Activated T-helper 2 cell treated with anti-CD3 and anti-CD28 coated beads, Interferon-gamma antibody, Interleukin-2, Interleukin-4, amounts not matched to agents 10 μg/mL and 5 μg/mL and 100 μg/mL, durations not matched to agents 14 hours and 24 hours and 36 hours (primary cell): Measurements from ENCODE around the gene HTR2A. TPM values are rescaled to one million over a fixed set of nuclear protein-coding genes. Genes with fewer than 3 reads are reported as not detected.
A peak's percentile ranks its signal among the peaks of the same experiment; 100 is the strongest.

ENCODE experiments used
- DNase-seq: peaks from one replicate; pipeline ENCODE4 v3.0.0; 2021; ENCODE audit warnings: low spot score
- H3K27ac Mint-ChIP-seq: one replicate; pipeline ENCODE4 v1.8.0; 2021; ENCODE audit warnings: mixed read lengths
- H3K27me3 Mint-ChIP-seq: one replicate; pipeline ENCODE4 v1.8.0; 2021; ENCODE audit warnings: low read depth, mixed read lengths
- H3K36me3 Mint-ChIP-seq: one replicate; pipeline ENCODE4 v1.8.0; 2021; ENCODE audit warnings: low read depth, mixed read lengths
- H3K4me1 Mint-ChIP-seq: one replicate; pipeline ENCODE4 v1.8.0; 2021; ENCODE audit warnings: low read depth, mixed read lengths
- H3K4me3 Mint-ChIP-seq: one replicate; pipeline ENCODE4 v1.8.0; 2021; ENCODE audit warnings: low read depth, mild to moderate bottlenecking, moderate library complexity, mixed read lengths
- H3K9me3 Mint-ChIP-seq: one replicate; pipeline ENCODE4 v1.8.0; 2021; ENCODE audit warnings: mixed read lengths
- intact Hi-C: fragments of 100-400 bp; cut with micrococcal nuclease; formaldehyde crosslinking; loops from one replicate; pipeline ENCODE4 v1.15.1; 2023
- total RNA-seq: library from RNA; stranded (reverse); gene quantifications from 2 replicates; pipeline ENCODE4 v1.2.3, GENCODE V29; 2022

Gene HTR2A
- total RNA-seq, 1 donor from 2014 or later = not detected

DNA sequence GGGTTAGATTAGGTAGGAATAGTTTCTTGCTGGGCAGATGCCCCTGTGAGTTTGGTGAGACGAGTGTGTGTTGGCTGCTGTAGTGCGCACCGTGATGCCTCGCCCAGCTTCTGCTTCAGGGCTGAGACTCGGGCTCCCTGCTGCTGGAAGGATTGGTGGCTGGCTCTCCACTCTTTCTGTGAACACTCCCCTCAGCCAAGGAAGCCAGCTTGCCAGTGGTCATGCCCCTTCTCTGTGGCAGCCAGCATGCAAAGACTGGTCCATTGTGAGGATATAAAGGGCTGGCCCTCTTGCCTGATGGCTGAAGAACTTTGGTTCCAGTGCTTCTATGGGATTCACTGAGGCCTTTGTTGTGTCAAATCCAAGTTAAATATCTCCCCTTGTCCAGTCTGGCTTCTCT lies 2.9 kb upstream of the HTR2A start:
- Mint-ChIP-seq H3K27ac (no peak overlapping the region), H3K27me3 (peaks cover 54% of the 10 kb centered on the region), H3K9me3 (no peaks in the 10 kb centered on the region), H3K36me3 (no peaks in the 10 kb centered on the region), H3K4me1 (peaks cover 6% of the 10 kb centered on the region), H3K4me3 (no peak overlapping the region)
- intact Hi-C loops = no loop called here
- DNase-seq = no peak

DNA sequence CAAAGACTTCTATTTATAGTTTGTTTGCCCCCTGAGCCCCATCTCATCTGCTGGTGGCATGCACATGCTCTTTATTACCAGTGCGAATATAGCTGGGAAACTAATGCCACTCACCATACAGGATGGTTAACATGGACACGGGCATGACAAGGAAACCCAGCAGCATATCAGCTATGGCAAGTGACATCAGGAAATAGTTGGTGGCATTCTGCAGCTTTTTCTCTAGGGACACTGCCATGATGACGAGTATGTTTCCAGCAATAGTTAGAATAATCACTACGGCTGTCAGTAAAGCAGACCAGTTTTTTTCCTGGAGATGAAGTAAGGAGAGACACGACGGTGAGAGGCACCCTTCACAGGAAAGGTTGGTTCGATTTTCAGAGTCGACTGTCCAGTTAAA lies 1.5 kb downstream of the HTR2A start:
- no peak overlapping the region for H3K4me3 Mint-ChIP-seq
- H3K36me3 Mint-ChIP-seq = no peaks in the 10 kb centered on the region
- intact Hi-C loops = no loop called here
- no peak overlapping the region for H3K27ac Mint-ChIP-seq
- no peak for DNase-seq
- H3K27me3 Mint-ChIP-seq = peaks cover 72% of the 10 kb centered on the region
- H3K9me3 Mint-ChIP-seq = no peaks in the 10 kb centered on the region
- H3K4me1 Mint-ChIP-seq = peaks cover 14% of the 10 kb centered on the region

DNA sequence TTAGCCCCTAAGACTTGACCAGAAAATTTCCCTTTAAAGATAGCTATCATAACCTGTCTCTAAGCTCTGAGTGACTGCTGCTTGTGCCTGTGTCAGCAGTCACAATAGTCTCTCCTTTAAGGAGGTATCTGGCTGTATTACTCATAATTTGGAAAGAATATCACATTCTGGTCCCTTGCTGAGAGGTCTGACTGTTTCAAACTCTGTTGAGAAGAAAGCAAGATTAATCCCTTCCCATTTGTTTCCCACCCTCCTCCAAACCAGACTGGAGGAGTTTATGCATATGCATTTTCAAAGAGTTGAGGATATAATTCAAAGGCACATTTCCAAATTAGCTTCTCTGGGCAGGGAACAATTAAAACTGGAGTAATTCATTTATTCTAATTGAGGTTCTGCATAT lies 2.3 kb downstream of the HTR2A start:
- Mint-ChIP-seq H3K27me3 (peaks cover 73% of the 10 kb centered on the region), H3K4me1 (peaks cover 14% of the 10 kb centered on the region), H3K4me3 (peak overlapping the region; percentile 27), H3K36me3 (no peaks in the 10 kb centered on the region), H3K27ac (no peak overlapping the region), H3K9me3 (no peaks in the 10 kb centered on the region)
- no peak for DNase-seq
- intact Hi-C loops = loop anchor here (5.0 kb wide), 1 partner anchor 62 kb away; no protein-coding TSS in a partner anchor

DNA sequence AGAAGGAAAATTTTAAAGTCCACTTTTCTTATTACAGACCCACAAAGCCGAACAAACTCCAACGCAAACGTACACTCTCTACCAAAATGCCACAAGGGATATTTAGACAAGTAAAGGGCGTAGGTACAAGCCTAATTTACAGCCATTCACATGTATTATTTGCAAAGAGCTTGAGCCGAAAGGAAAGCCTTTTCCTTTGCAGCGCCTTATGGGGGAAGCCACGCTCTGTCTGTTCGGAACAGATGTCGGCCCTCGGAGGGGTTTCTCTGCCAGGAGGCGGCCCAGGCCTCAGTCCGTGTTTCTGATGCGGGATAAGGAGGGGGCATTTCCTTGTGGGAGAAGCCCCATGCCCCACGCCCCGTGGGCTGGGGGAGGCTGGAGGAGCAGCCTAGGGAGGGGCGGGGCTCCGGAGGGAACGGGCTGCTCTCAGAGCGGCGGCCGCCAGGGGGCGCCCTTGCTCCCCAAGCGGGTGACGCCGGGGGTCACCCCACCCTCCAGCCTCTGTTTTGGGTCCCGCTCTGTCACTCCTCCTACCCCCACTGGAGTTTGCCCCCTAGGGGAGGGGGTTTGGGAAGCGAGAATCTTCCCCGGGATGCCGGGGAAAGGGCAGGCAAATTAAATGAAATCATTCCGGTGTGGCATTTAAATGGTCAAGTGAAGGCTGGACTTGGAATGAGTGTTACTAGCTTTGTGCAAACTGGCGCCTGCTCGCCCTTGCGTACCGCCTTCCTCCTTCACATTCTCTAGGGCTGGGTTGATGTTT lies 2.9 kb downstream of the HTR2A start:
- Mint-ChIP-seq H3K4me1 (peaks cover 14% of the 10 kb centered on the region), H3K36me3 (no peaks in the 10 kb centered on the region), H3K9me3 (no peaks in the 10 kb centered on the region), H3K27me3 (peaks cover 78% of the 10 kb centered on the region), H3K27ac (no peak overlapping the region), H3K4me3 (peak overlapping the region; percentile 72)
- DNase-seq = peak; percentile 55
- intact Hi-C loops = loop anchor here (5.0 kb wide), 1 partner anchor 62 kb away; no protein-coding TSS in a partner anchor

DNA sequence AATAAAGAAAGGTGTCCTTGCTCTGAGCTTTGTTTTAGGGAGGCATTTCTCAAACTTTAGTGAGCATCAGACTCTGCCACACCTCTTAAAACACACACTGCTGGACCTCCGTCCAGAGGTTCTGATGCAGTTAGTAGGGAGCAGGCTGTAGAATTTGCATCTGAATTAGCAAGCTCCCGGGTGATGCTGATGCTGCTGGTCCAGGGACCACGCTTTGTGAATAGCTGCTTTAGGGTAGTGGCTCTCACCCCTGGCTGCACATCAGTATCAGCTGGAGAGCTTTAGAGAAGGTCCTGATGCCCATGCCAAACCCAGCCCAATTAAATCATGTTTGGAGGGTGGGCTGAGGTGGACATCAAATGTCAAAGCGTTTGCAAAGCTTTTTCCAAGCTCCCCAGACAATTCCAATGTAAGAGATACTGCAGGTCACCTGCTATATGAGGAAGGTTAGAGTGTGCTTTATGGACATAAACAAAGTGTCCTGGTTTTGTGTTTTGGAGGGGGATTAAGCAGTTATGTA lies 3.6 kb downstream of the HTR2A start:
- Mint-ChIP-seq H3K27me3 (peaks cover 77% of the 10 kb centered on the region), H3K4me3 (peak overlapping the region; percentile 72), H3K9me3 (no peaks in the 10 kb centered on the region), H3K4me1 (peaks cover 14% of the 10 kb centered on the region), H3K36me3 (no peaks in the 10 kb centered on the region), H3K27ac (no peak overlapping the region)
- no peak for DNase-seq
- intact Hi-C loops = loop anchor here (5.0 kb wide), 1 partner anchor 61 kb away; no protein-coding TSS in a partner anchor

DNA sequence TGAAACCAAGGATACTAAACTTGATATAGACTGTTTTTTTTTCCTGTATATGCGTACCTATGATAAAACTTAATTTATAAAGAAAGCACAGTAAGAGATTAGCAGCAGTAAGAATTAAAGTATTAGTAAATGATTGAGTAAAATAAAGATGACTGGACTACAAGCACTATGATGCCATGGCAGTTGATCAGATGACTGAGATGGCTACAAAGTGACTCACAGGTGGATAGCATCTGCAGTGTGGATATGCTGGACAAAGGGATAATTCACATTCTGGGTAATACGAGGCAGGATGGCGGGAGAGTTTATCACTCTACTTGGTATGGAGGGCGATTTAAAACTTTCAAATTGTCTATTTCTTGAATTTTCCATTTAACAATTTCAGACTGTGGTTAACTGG lies 11.8 kb downstream of the HTR2A start:
- Mint-ChIP-seq H3K36me3 (no peaks in the 10 kb centered on the region), H3K9me3 (no peaks in the 10 kb centered on the region), H3K27ac (no peak overlapping the region), H3K4me1 (no peaks in the 10 kb centered on the region), H3K4me3 (no peak overlapping the region), H3K27me3 (peaks cover 25% of the 10 kb centered on the region)
- DNase-seq = no peak
- intact Hi-C loops = no loop called here

DNA sequence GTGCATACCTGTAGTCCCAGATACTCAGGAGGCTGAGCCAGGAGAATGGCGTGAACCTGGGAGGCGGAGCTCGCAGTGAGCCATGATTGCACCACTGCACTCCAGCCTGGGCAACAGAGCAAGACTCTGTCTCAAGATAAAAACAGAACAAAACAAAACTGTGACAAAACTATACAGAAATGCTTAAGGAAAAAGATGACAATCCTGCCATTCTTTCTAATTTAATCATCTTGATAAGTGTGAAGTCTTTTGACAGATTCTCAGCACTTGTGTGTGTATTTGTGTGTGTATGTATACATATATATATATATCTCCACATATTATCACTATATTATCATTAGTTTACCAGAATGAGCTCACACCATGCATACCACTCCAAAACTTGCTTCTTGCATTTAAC lies 12.3 kb downstream of the HTR2A start:
- H3K4me3 Mint-ChIP-seq = no peak overlapping the region
- H3K36me3 Mint-ChIP-seq = no peaks in the 10 kb centered on the region
- intact Hi-C loops = no loop called here
- no peaks in the 10 kb centered on the region for H3K9me3 Mint-ChIP-seq
- no peak for DNase-seq
- H3K4me1 Mint-ChIP-seq = no peaks in the 10 kb centered on the region
- H3K27me3 Mint-ChIP-seq = peaks cover 21% of the 10 kb centered on the region
- H3K27ac Mint-ChIP-seq = no peak overlapping the region

DNA sequence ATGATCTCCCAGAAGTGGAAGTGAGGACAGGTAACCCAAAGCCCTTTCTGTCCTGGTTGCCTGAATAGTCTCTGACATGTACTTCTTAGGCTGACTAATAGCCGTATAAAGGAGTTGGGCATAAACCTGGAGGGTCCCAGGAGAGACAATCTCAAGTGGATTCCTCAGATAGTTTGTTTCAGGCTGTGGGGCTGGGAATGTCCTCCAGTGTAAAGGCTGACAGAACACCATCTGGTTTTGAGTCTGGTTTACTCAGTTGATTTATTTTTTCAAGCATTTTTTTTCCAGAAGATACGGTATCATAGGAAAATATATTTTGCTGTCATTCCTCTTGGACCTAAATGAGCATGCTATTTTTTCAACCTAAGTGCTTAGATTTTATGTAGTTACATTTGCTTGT lies 15.2 kb downstream of the HTR2A start:
- H3K27me3 Mint-ChIP-seq = peaks cover 21% of the 10 kb centered on the region
- no peak overlapping the region for H3K4me3 Mint-ChIP-seq
- H3K9me3 Mint-ChIP-seq = no peaks in the 10 kb centered on the region
- no peak for DNase-seq
- intact Hi-C loops = no loop called here
- no peaks in the 10 kb centered on the region for H3K36me3 Mint-ChIP-seq
- H3K4me1 Mint-ChIP-seq = no peaks in the 10 kb centered on the region
- no peak overlapping the region for H3K27ac Mint-ChIP-seq

DNA sequence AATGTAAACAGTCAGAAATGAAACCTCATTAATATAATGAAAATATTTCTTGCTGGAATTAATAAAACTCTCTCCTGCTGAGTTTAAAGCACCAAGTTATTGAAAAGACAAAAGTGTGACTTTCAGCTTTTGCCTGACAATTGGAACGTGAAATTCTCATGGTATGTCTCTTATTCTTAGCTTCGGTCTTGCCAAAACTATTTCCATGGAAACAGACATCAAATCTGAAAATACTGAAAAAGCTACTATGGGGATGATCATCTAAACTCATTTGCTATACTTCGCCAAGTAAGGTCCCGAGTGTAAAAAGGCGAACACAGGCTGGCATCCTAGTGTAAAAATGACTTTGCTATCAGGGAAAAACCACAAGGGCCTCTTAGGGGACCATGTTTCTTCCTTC lies 22.8 kb downstream of the HTR2A start:
- no peak overlapping the region for H3K27ac Mint-ChIP-seq
- H3K4me3 Mint-ChIP-seq = no peak overlapping the region
- intact Hi-C loops = no loop called here
- no peaks in the 10 kb centered on the region for H3K9me3 Mint-ChIP-seq
- no peak for DNase-seq
- H3K27me3 Mint-ChIP-seq = peaks cover 20% of the 10 kb centered on the region
- H3K4me1 Mint-ChIP-seq = no peaks in the 10 kb centered on the region
- no peaks in the 10 kb centered on the region for H3K36me3 Mint-ChIP-seq

DNA sequence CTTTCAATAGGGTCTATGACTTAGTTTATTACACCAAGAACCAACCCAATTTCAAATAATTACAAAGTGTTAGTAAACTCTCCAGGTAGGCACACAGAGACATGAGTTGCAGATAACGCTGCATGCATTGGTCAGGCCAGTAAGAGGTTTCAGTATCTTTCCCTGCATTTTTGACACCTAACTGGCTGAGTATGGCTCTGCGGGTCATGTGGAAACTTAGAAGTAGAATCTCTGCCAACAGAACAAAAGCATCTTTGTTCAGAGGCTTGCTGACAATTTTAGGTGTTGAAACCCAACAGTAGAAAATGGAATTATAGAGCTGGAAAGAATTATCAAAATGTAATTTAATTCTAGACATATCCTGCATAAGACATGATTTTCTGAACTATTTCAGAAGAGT lies 25.3 kb downstream of the HTR2A start:
- Mint-ChIP-seq H3K9me3 (no peaks in the 10 kb centered on the region), H3K36me3 (no peaks in the 10 kb centered on the region), H3K4me1 (no peaks in the 10 kb centered on the region), H3K27me3 (peaks cover 16% of the 10 kb centered on the region), H3K4me3 (no peak overlapping the region), H3K27ac (no peak overlapping the region)
- intact Hi-C loops = no loop called here
- no peak for DNase-seq

DNA sequence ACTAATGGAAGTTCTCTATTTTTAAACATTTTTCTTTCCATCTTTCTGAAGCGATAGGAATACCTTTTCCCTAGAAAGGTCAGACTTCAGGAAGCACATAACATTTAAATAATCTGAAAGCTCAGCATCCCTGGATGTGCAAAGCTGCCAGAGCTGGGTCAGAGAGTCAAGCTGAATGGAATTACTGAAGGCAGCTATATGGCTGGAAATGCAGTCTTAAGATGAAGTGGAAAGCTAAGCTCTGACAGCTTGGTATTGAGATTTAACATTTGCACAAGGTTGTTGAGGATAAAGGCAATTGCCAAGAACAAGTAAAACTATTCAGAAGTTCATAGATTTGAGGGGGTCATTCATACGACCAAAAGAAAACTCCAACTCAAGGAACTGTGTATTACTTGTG lies 28.8 kb downstream of the HTR2A start:
- Mint-ChIP-seq H3K27me3 (peaks cover 4% of the 10 kb centered on the region), H3K27ac (no peak overlapping the region), H3K9me3 (no peaks in the 10 kb centered on the region), H3K4me1 (no peaks in the 10 kb centered on the region), H3K36me3 (no peaks in the 10 kb centered on the region), H3K4me3 (no peak overlapping the region)
- DNase-seq = no peak
- intact Hi-C loops = no loop called here

DNA sequence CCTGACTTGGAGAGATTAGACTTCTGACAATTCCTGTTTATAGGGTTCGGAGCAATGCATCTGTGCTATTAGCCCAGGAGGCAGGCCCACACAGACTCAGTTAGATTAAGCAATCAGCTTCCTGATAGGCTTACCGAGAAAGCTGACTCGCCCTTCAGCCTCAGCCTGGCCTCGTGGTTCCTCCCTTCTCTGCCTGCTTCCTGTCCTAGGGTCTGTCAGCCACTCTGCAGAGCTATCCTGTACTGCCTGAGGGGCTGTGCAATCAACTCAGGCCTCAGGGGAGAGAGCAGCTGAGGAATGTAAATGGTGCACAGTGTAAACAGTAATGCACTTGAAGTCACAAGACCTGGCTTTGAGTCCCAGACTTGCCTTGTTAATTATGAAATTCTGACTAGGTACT lies 30.7 kb downstream of the HTR2A start:
- H3K36me3 Mint-ChIP-seq = no peaks in the 10 kb centered on the region
- no peak overlapping the region for H3K27ac Mint-ChIP-seq
- intact Hi-C loops = no loop called here
- H3K27me3 Mint-ChIP-seq = peaks cover 3% of the 10 kb centered on the region
- no peaks in the 10 kb centered on the region for H3K9me3 Mint-ChIP-seq
- no peaks in the 10 kb centered on the region for H3K4me1 Mint-ChIP-seq
- DNase-seq = no peak
- no peak overlapping the region for H3K4me3 Mint-ChIP-seq

DNA sequence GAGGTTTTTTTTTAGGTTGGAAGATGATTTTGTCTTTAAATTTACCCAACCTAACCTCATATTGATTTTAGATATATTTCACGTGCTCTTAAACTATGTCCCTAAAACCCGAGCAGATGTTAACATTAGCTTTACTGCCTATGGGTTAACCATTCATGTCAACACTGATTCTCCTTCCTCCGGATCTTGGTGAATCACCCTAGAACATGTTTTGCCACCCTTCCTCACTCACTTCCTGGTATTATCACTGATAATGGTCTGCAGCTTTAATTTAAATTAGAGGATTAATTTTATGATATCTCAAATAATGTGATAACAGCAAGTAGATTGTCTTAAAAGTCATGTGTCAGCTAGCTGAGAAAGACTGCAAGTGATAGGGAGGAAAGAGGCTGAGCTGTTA lies 31.9 kb downstream of the HTR2A start:
- no peak overlapping the region for H3K4me3 Mint-ChIP-seq
- intact Hi-C loops = no loop called here
- H3K36me3 Mint-ChIP-seq = no peaks in the 10 kb centered on the region
- H3K27me3 Mint-ChIP-seq = peaks cover 7% of the 10 kb centered on the region
- DNase-seq = no peak
- no peaks in the 10 kb centered on the region for H3K9me3 Mint-ChIP-seq
- H3K27ac Mint-ChIP-seq = no peak overlapping the region
- peaks cover 4% of the 10 kb centered on the region for H3K4me1 Mint-ChIP-seq
